Activated CD4-positive, alpha-beta T cell treated with anti-CD3 and anti-CD28 coated beads, Interleukin-2, amount 50 U/mL, for 1 hour (primary cell): ENCODE measurements around the gene KRT81.
"Not testable (repeated sequence)": the region's sequence is repeated elsewhere in the genome, so short reads cannot be mapped to it uniquely, and the experiment has no call there.

ENCODE experiments used
- DNase-seq: peaks from one replicate; pipeline ENCODE4 v3.0.0-alpha.2; 2020

KRT81 gene

GRCh38 chr12:52294803-52295202 is 3.5 kb upstream of the KRT81 start:
- DNase-seq, result no peak

GRCh38 chr12:52293926-52294325 is 2.6 kb upstream of the KRT81 start:
- DNase-seq, result no peak

GRCh38 chr12:52290483-52291134 is 725 bp downstream of the KRT81 start:
- DNase-seq, result not testable (repeated sequence)

- DNase-seq, result not testable (repeated sequence)
Observed at GRCh38 chr12:52287816-52288805, 3.2 kb downstream of the KRT81 start.

- not testable (repeated sequence) for DNase-seq
Observed at GRCh38 chr12:52286857-52287785, 4.2 kb downstream of the KRT81 start.

- DNase-seq, result no peak
Observed at GRCh38 chr12:52285851-52286530, 5.3 kb downstream of the KRT81 start.

GRCh38 chr12:52285172-52285745 is 6.1 kb downstream of the KRT81 start:
- no peak for DNase-seq

GRCh38 chr12:52284562-52285171 is 6.7 kb downstream of the KRT81 start:
- no peak for DNase-seq

GRCh38 chr12:52280796-52281560 is 10.4 kb downstream of the KRT81 start:
- DNase-seq, result no peak

- no peak for DNase-seq
Observed at GRCh38 chr12:52280319-52280795, 11.0 kb downstream of the KRT81 start.

- no peak for DNase-seq
Observed at GRCh38 chr12:52279422-52280318, 11.7 kb downstream of the KRT81 start.

- peak; percentile 69 for DNase-seq
Observed at GRCh38 chr12:52278575-52279421, 12.5 kb downstream of the KRT81 start.

GRCh38 chr12:52277486-52278245 is 13.7 kb downstream of the KRT81 start:
- no peak for DNase-seq

GRCh38 chr12:52275686-52276085 is 15.6 kb downstream of the KRT81 start:
- DNase-seq, result no peak

GRCh38 chr12:52274521-52275120 is 16.7 kb downstream of the KRT81 start, which contains the start of gene KRT86:
Gene KRT86, plus strand, starts transcription at chr12:52274645. Its CDS starts 27,272 bp downstream, at chr12:52301917.
- DNase-seq, result no peak

GRCh38 chr12:52271158-52271557 is 20.2 kb downstream of the KRT81 start:
- DNase-seq, result no peak

- no peak for DNase-seq
Observed at GRCh38 chr12:52270541-52271070, 20.7 kb downstream of the KRT81 start.
